Effector CD4-positive, alpha-beta T cell (primary cell): ENCODE measurements around the gene ITPA.
"Not testable (repeated sequence)": the region's sequence is repeated elsewhere in the genome, so short reads cannot be mapped to it uniquely, and the experiment has no call there.

Experiments
- DNase-seq: peaks from one replicate; pipeline ENCODE4 v3.0.0-alpha.2; 2020

The ITPA gene

DNA sequence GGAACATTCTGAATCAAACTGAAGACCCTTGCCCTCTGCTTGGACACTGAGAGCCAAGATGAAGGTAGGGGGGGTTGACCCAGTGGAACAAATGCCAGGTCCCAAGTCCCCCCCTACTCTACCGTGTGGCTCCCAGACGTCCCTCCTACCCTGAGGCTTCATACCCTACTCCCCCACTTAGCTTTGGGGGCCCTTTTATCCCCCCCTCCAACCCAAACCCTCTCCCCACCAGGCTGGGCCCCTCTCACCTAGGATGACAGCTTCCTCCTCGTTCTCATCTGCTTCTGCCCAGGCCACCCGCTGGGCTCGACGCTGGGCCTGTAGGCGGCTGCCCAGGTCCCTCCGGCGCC, 6.4 kb upstream of the ITPA start:
- DNase-seq = no peak

- no peak for DNase-seq
Observed at GRCh38 chr20:3203315-3204123, 5.8 kb upstream of the ITPA start.

GRCh38 chr20:3204124-3204794, 5.0 kb upstream of the ITPA start, which contains the start of gene DDRGK1:
Gene DDRGK1, minus strand, starts transcription at chr20:3204682. Its CDS starts 55 bp downstream, at chr20:3204627.
- DNase-seq = peak; percentile 77

GRCh38 chr20:3208786-3209256, 477 bp upstream of the ITPA start:
- DNase-seq = no peak

DNA sequence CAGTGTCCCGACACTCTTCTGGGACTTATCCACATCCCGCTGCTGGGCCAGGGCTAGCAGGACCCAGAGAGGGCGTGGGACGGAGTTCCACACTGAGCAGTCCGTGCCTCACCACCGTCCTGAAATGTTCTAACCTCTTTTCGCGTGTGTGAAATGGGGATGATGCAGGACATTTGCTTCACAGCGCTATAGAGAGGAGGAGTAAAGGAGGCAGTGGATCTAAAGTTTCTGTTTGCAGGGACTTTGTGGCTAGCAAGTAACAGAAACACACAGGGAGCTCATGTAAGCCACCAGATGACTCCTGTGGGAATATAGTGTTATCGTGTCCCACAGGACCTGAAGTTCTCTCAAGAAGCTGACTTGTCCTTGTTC, 634 bp downstream of the ITPA start:
- no peak for DNase-seq

DNA sequence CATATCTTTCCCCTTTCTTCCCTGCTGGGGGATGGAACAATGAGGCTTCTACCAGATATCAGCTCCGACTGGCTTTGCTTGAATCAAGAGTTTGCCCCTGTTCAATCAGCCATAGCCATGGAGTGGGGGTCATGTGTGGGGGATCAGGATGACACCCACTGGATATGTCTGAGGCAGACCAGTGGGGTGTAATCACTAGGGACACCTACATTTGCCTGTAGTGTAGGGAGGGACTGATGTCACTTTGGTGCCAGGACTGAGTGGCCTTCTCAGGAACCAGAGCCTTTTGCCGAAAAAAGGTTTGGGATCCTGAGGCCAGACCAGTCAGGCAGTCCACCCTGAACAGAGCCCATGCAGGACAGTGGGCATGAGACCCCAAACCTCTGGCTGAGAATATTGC, 1.0 kb downstream of the ITPA start:
- DNase-seq = no peak

DNA sequence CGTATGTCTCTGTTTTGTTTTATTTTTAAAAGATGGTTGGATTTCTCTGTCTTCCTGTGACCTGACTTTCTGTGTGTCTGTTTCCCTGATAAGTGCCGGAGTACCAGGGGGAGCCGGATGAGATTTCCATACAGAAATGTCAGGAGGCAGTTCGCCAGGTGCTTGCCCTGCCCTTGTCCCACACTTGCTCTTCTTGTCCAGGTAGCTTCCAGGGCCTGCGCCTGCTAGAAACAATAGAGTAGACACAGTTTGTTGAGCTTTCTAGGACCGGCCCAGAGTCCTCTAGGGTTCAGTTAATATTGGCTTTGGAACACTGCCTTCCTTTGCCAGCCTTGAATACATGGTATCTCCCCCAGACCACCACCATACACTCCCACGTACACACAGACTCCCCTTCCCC, 3.9 kb downstream of the ITPA start:
- DNase-seq = no peak

GRCh38 chr20:3215359-3215917, 6.1 kb downstream of the ITPA start:
- not testable (repeated sequence) for DNase-seq

DNA sequence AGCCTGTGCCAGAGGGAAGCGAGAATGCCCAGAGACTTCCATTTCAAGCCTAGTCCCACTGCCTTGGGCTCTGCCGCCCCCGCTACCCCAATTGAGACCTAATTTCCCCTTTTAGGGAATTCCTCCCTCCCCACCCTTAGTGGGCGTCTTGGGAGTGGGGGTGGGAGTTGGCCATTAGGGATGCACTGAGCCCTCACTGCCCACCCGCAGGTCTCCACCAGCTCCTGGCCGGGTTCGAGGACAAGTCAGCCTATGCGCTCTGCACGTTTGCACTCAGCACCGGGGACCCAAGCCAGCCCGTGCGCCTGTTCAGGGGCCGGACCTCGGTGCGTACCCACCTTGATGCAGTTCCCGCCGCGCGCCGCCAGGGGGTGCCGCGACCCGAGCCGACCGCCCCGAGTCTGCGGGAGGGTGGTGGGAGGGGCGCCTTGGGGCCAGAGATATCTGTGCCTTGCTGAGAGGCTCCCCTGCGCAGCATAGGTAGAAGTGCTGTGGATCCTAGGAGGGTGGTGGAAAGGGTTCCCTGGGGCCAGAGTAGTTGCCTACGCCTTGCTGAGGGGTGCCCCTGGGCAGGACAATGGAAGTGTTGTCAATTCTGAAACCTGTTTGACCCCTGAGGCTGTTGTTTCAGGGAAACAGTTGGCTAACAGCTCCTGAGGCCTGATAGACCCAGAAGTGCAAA, 9.2 kb downstream of the ITPA start:
- DNase-seq = peak; percentile 67

DNA sequence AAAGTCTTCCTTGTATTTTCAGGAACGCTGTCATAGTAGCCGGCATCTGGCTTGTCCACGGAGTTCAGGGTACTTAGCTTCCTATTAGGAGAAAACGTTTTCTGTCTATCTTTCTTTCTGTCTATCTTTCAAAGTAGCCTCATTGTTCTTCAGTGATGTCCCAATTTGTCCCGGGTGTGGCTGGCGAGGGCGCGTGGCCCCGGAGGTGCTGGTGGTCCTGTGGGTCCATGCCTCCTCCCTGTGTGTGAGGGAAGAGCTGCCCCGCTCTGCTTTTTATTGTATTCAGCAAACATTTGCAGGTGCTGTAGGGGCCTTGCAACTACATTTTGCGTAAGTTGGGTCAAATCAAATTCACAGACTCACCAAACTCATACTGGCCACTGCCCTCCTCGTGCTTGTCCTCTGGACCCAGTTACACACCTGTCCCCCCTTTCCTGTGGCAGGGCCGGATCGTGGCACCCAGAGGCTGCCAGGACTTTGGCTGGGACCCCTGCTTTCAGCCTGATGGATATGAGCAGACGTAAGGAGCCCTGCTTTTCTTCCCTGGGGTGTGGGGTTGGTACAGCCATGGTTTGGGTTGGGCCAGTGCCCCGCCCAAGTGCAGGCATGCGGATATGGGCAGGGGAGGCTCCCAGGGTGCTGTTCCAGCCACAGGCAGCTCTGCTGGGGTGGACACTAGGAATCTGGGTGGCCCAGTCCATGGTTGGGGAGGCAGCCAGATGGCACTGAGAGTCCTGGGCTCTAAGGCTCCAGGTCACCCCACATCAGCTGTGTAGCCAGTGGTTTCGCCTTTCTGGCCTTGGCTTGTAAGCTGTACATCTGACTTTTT, 12.3 kb downstream of the ITPA start:
- no peak for DNase-seq

DNA sequence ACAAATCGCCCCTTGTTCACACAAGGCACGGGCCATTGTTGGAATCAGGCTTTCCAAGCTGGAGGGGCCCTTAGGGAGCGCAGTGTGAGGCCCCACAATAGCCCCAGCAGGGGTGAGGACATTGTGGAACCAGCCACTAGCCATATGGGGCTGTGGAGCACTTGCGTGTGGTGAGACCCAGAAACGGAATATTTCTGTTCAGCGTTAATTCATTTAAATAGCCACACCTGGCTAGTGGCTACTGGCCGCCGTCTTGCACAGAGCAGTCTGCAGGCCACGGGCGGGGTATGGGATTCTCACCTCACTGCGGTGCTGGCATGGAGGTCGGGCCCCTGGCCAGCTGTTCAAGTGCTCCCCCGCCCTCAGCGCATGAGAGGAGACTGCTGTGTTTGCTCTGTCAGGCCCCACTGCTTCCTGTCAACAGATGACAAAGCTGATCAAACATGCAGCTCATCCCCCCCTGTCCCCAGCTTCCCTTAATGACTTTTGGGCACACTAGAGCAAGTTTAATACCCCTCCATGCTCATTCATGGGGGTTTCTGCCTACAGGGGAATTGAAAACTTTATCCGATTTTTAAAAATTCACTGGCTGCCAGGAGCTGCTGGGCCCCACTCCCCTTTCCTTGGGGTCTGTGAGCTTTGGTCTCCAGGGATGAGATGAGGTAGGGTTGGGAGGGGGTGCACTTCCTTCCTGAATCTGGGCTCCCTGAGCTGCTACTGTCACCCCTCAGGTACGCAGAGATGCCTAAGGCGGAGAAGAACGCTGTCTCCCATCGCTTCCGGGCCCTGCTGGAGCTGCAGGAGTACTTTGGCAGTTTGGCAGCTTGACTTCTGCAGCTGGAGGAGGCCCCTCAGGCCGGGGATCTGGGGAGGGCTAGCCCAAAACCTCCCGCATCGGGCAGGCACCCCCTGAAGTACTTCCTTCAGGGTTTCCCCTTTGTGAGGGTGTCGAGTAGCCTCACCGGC, 13.6 kb downstream of the ITPA start:
- peak; percentile 25 for DNase-seq

DNA sequence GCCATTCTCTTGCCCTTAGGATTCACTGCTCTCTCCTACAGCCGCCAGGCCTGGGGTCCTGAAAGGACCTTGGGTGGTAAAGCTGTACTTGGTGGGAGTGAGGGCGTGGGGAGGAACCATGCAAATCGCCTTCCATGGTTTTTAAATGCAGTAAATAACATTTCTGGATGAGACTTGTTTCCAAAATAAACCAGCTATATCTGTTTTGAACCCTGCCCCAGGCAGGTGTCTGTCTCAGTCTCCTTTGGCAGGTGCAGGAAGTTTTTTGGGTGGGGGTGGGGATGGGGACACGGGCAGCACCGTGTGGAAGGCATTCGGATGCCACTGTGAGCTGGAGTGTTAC, 14.3 kb downstream of the ITPA start:
- DNase-seq = no peak

DNA sequence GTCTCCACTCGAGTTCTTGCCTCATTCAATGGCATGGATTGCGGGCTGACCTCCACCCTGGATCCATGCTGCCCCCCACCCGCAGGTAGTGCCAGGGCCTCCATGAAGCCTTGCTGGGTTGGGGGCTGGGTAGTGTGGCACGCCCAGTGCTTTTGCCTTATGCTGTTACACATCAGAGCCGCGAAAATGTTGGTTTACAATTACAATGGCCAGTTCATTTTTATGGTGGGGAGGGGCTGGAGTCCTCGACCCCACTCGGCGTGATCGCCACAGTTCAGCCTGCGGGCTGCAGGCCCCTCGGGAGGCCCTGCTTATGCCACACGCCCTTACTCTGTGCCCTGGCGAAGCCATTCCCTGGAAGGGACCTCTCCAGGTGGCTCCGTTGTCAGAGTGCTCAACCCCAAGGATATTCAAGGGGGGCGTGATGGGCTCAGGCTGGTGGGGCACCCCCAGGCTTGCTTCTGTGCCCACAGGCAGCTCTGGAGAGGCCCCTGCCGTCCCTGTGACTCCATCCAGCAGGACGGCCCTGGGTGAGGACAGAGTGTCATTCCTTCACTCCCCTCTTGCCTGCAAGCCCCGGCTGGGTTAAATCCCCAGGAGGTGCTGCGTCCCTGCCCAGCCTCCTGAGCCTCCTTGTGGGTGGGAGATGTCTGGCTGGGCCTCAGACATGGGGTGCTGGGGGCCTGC, 14.8 kb downstream of the ITPA start:
- no peak for DNase-seq

DNA sequence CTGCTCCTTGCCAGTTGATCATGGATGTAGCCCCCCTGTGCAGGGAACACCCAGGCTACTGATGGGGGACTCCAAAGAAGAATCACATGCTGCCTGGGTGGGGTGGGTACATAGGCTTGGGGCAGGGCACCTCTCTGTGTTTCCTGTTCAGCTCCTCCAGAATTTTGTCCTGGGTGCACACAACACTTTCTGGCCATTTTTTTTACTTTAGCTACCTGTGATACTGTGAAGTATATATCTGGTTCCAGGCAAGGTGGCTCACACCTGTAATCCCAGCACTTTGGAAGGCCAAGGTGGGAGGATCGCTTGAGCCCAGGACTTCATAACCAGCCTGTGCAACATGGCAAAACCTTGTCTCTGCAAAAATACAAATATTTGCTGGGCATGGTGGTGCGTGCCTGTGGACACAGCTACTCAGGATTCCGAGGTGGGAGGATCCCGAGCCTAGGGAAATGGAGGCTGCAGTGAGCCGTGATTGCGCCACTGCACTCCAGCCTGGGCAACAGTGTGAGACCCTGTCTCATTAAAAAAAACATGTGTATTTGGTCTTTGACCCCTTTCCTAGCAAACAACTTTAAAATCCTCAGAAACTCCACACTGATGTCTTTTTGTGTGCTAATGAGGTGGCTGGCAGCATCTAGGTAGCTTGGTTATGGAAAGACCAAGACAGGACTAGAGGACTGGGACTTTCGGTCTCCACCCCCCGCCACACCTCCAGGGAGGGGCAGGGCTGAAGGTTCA, 15.6 kb downstream of the ITPA start:
- DNase-seq = no peak

DNA sequence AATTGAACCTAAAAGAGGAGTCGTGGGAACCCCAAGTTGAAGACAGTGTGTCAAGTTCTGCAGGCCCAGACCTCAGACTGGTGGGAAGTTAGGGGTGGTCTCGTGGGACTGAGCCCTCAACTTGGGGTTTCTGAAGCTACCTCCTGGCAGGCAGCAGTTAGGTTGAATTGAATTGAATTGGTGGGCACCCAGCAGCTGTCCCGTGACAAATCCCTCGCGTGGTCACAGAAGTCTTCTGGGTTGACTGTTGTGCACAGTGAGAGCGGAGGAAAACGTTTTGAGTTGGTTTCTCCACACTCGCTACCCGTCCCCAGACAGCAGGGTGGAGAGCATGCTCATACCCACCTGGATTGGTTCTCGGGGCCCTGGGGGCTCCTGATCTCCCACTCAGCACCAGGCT, 16.8 kb downstream of the ITPA start:
- DNase-seq = no peak

DNA sequence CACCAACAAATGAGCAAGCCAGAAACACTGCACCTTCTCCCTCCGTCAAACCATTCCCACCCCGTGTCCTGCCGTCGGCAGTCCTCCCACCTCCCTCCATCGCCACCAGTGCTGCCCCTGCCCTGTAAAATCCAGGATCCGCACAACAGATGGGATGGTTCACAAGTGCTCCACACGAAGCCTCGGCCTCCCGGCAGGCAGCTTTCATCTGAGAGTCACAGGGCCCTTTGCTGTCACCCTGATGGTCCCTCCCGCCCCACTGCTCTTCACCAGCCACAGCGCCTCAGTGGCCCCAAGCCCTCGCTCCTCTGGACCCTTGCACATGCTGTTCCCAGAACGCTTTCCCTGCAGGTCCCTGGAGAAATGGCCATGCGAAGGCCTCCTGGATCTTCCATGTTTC, 17.6 kb downstream of the ITPA start:
- DNase-seq = no peak

GRCh38 chr20:3227506-3227905, 18.2 kb downstream of the ITPA start:
- DNase-seq = no peak

- no peak for DNase-seq
Observed at GRCh38 chr20:3227936-3228749, 18.8 kb downstream of the ITPA start.

DNA sequence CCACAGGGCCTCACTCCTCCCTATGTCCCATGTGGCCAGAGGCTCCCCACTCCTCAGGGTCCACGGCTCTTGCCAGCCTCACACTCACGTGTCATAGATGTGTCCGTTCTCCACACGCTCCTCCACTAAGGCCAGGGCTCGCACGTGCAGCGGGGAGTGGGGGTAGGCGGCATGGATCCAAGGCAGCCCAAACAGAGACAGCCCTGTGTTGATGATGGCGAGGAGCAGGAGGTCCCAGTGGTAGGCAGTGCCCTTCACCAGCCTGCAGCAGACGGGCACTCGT, 19.4 kb downstream of the ITPA start:
- no peak for DNase-seq
